HepG2 (cell line): ENCODE results near the gene TP53BP2. TPM values are rescaled to one million over a fixed set of nuclear protein-coding genes. Genes with fewer than 3 reads are reported as not detected.

Source experiments
- ATAC-seq: fragments of 200-7000 bp; cut with Tn5 transposase; 3 replicates; pipeline ENCODE4 v1.9.1; 2020; ENCODE audit warnings: mild to moderate bottlenecking, moderate library complexity
- BruUV-seq: library from RNA; stranded (reverse); fragments of 400-500 nt; replicated peaks from 2 replicates; lab custom pipeline; 2021; lab: Mats Ljungman, UMichigan
- CTCF ChIA-PET: fragments of 300-600 bp; formaldehyde crosslinking; extraction: SDS; loops from one replicate; lab custom pipeline; 2021; ENCODE audit warnings: low total read pairs, inconsistent platforms, low intra/inter-chr PET ratio; lab: Yijun Ruan, JAX
- POLR2A ChIA-PET: fragments of 350-600 bp; sonication (Branson Sonifier 250); formaldehyde crosslinking; loops from one replicate; lab custom pipeline; 2020; ENCODE audit warnings: antibody characterized with exemption, inconsistent platforms; lab: Yijun Ruan, JAX
- DNase-seq: peaks from one replicate; pipeline ENCODE4 v3.0.0-alpha.2; 2015; ENCODE audit warnings: low spot score
- FAIRE-seq: peaks from 3 replicates; lab custom pipeline; 2011; peaks lifted over from hg19 to GRCh38; lab: Jason Lieb, UNC
- H2AFZ ChIP-seq: one replicate; pipeline ENCODE4 v1.6.1; 2011; ENCODE audit warnings: low read length, inconsistent platforms
- H3K27ac ChIP-seq: fragments of 300-600 bp; 3 replicates; pipeline ENCODE4 v1.8.0; 2011; ENCODE audit warnings: mixed run types, mild to moderate bottlenecking, mixed read lengths, low read length, inconsistent platforms; ENCODE audit not compliant: insufficient read depth; ENCODE audit errors: extremely low read length
- H3K27me3 ChIP-seq, 2 experiments: fragments of 200-600 bp in 1 of 2; 2 replicates in 1 of 2; 3 replicates in 1 of 2; pipeline versions ENCODE4 v1.6.0 to v1.8.0; 2011; ENCODE audit warnings: low read length in 2 of 2, mild to moderate bottlenecking in 2 of 2, moderate library complexity in 2 of 2, inconsistent platforms in 1 of 2; ENCODE audit not compliant: insufficient read depth in 2 of 2, control insufficient read depth in 1 of 2
- H3K36me3 ChIP-seq, 2 experiments: fragments of 200-600 bp in 1 of 2; replicated peaks in 1 of 2; 2 replicates in 1 of 2; 3 replicates in 1 of 2; pipeline versions ENCODE4 v1.5.1 to v1.8.0; 2011; ENCODE audit warnings: low read length in 2 of 2, inconsistent platforms in 1 of 2; ENCODE audit not compliant: insufficient read depth in 2 of 2, control insufficient read depth in 1 of 2
- H3K4me1 ChIP-seq: 2 replicates; pipeline ENCODE4 v1.5.1; 2012; ENCODE audit warnings: low read length, inconsistent platforms; ENCODE audit not compliant: insufficient read depth
- H3K4me2 ChIP-seq: 2 replicates; pipeline ENCODE4 v1.6.0; 2011; ENCODE audit warnings: low read depth, low read length, inconsistent platforms
- H3K4me3 ChIP-seq, 3 experiments: fragments of 200-600 bp in 1 of 3; sonication (generic), shearing (Covaris generic) in 1 of 3; replicated peaks in 1 of 3; 2 replicates each; pipeline ENCODE4 v1.5.1; 2011 to 2016; ENCODE audit warnings: low read length in 3 of 3, inconsistent platforms in 2 of 3, low read depth in 2 of 3, mild to moderate bottlenecking in 2 of 3, control low read depth in 1 of 3, mixed read lengths in 1 of 3; ENCODE audit not compliant: insufficient read depth in 1 of 3
- H3K79me2 ChIP-seq: one replicate; pipeline ENCODE4 v1.6.1; 2011; ENCODE audit warnings: low read length, inconsistent platforms; ENCODE audit not compliant: insufficient read depth
- H3K9ac ChIP-seq: 2 replicates; pipeline ENCODE4 v1.6.0; 2011; ENCODE audit warnings: mild to moderate bottlenecking, low read depth, low read length, inconsistent platforms; ENCODE audit not compliant: insufficient read depth
- H3K9me3 ChIP-seq: 2 replicates; pipeline ENCODE4 v1.5.1; 2012; ENCODE audit warnings: mild to moderate bottlenecking, low read length
- H4K20me1 ChIP-seq: 2 replicates; pipeline ENCODE4 v1.6.0; 2011; ENCODE audit warnings: inconsistent platforms, mild to moderate bottlenecking, low read length, moderate library complexity; ENCODE audit not compliant: insufficient read depth
- BRF2 ChIP-seq: sonication (generic); formaldehyde crosslinking; IDR thresholded peaks from 2 replicates; pipeline ENCODE4 v1.8.1; 2022; ENCODE audit warnings: mild to moderate bottlenecking, missing genetic modification reagents
- EED ChIP-seq: sonication (generic); formaldehyde crosslinking; IDR thresholded peaks from 2 replicates; pipeline ENCODE4 v1.5.0; 2020; ENCODE audit warnings: mild to moderate bottlenecking, missing genetic modification reagents
- FUBP1 ChIP-seq: sonication (generic); formaldehyde crosslinking; IDR thresholded peaks from 2 replicates; pipeline ENCODE4 v1.5.1; 2020; ENCODE audit warnings: missing genetic modification reagents, mild to moderate bottlenecking, borderline replicate concordance
- GATAD1 ChIP-seq: IDR thresholded peaks from 2 replicates; pipeline ENCODE4 v1.6.1; 2016; ENCODE audit warnings: missing genetic modification reagents, missing compliant biosample characterization
- GTF2F1 ChIP-seq: fragments of 150-350 bp; IDR thresholded peaks from 2 replicates; pipeline ENCODE4 v1.6.1; 2014; ENCODE audit warnings: low read length
- IRX3 ChIP-seq: sonication (generic); formaldehyde crosslinking; IDR thresholded peaks from 2 replicates; pipeline ENCODE4 v1.8.1; 2023; ENCODE audit warnings: mild to moderate bottlenecking, low read depth, missing genetic modification reagents, borderline replicate concordance
- KDM4B ChIP-seq: sonication (generic); formaldehyde crosslinking; IDR thresholded peaks from 2 replicates; pipeline ENCODE4 v1.4.0; 2020; ENCODE audit warnings: missing genetic modification reagents
- KLF16 ChIP-seq, 2 experiments: sonication (generic) in 1 of 2; formaldehyde crosslinking in 1 of 2; IDR thresholded peaks; 2 replicates each; pipeline versions ENCODE4 v1.6.1 to v1.8.0; 2016 to 2023; ENCODE audit warnings: missing genetic modification reagents in 2 of 2, missing compliant biosample characterization in 1 of 2
- POGZ ChIP-seq: sonication (generic); formaldehyde crosslinking; IDR thresholded peaks from 2 replicates; pipeline ENCODE4 v1.4.0; 2020; ENCODE audit warnings: mild to moderate bottlenecking, missing genetic modification reagents
- ZNF709 ChIP-seq: sonication (generic); formaldehyde crosslinking; IDR thresholded peaks from 2 replicates; pipeline ENCODE4 v1.5.0; 2020; ENCODE audit warnings: mild to moderate bottlenecking, missing genetic modification reagents
- ZNF788 ChIP-seq: sonication (generic); formaldehyde crosslinking; IDR thresholded peaks from 2 replicates; pipeline ENCODE4 v1.5.0; 2020; ENCODE audit warnings: mild to moderate bottlenecking, missing genetic modification reagents, borderline replicate concordance
- WGBS: methylation state at CpG from one replicate; pipeline ENCODE4 v1.1.6; 2017; ENCODE audit warnings: low lambda C conversion rate; 5-methylcytosine and 5-hydroxymethylcytosine counted together
- in situ Hi-C: cut with HindIII; loops from 2 replicates; pipeline ENCODE4 v1.10.0; 2017; ENCODE audit warnings: low pct_unique_long_range_greater_than_20kb; ENCODE audit not compliant: extremely low pct_ligation_motif_present
- intact Hi-C: fragments of 100-400 bp; cut with micrococcal nuclease; formaldehyde crosslinking; loops from one replicate; pipeline ENCODE4 v1.10.0; 2022; ENCODE audit not compliant: unreplicated experiment
- polyA plus RNA-seq, 8 experiments: library from polyadenylated mRNA; depleted of rRNA in 3 of 8; stranded (reverse) in 7 of 8; unstranded in 1 of 8; fragments of >200 nt; fragmentation: Illumina TruSeq in 4 of 8; extraction: Trizol in 4 of 8; gene quantifications; 2 replicates each; pipeline versions ENCODE4 v1.2.1 to v1.2.3, GENCODE V29; 2011 to 2016; ENCODE audit warnings: low read depth in 4 of 8, missing spikeins in 1 of 8, mixed read lengths in 1 of 8; ENCODE audit not compliant: insufficient read depth in 1 of 8
- total RNA-seq, 5 experiments: library from RNA; depleted of rRNA; stranded (reverse); fragments of >200 nt; fragmentation: Illumina TruSeq; extraction: Trizol; gene quantifications; 2 replicates each; pipeline ENCODE4 v1.2.3, GENCODE V29; 2016; ENCODE audit warnings: low read depth in 1 of 5

The TP53BP2 gene
- total and polyA plus RNA-seq, 2 of the 13 experiments (the other 11 are each of a cell fraction or from before 2014, with no cell fraction given): 10.0 to 14.0 TPM

- TF ChIP-seq ZNF788 (CRISPR knock-in tag) (no peak), GATAD1 (CRISPR knock-in tag) (no peak), EED (CRISPR knock-in tag) (no peak), GTF2F1 (no peak), KLF16 (CRISPR knock-in tag; IDR thresholded peaks at IDR 0.05) (no peak), ZNF709 (no peak), BRF2 (CRISPR knock-in tag) (no peak), KDM4B (no peak), IRX3 (CRISPR knock-in tag) (no peak), FUBP1 (CRISPR knock-in tag) (no peak), POGZ (CRISPR knock-in tag) (no peak)
- BruUV-seq: no TSS peak
- H3K9ac ChIP-seq: no peak overlapping the region
- H3K4me2 ChIP-seq: no peak overlapping the region
- no peak overlapping the region for H3K4me3 ChIP-seq
- FAIRE-seq (no peak), DNase-seq (no peak), ATAC-seq (no peak)
- ChIA-PET CTCF (no interaction called here), POLR2A (no interaction called here)
- no peaks in the 10 kb centered on the region for H4K20me1 ChIP-seq
- intact Hi-C loops: no loop called here
- 0 out of 2 replicates have a peak, but pooled peaks cover 10% of the 10 kb centered on the region for H3K4me1 ChIP-seq
- H3K36me3 ChIP-seq: no peaks in the 10 kb centered on the region
- no peaks in the 10 kb centered on the region for H3K27me3 ChIP-seq
- no peak overlapping the region for H3K27ac ChIP-seq
- H3K79me2 ChIP-seq: no peaks in the 10 kb centered on the region
- H2AFZ ChIP-seq: no peak overlapping the region
- H3K9me3 ChIP-seq: no peaks in the 10 kb centered on the region
- WGBS: 88% methylated on average over 9 of the region's 9 CpGs
- in situ Hi-C loops: no loop called here
Measured at GRCh38 chr1:223758734-223759133, 87.0 kb downstream of the TP53BP2 start.
